Ramos (cell line): ENCODE results near the gene MGAT4C.
"Not testable (repeated sequence)": the region's sequence is repeated elsewhere in the genome, so short reads cannot be mapped to it uniquely, and the experiment has no call there.

Experiments
- in situ Hi-C: fragments of 300-500 bp; cut with MboI; formaldehyde crosslinking; loops from one replicate; pipeline ENCODE4 v1.14.3; 2022; ENCODE audit warnings: low sequenced_read_pairs; ENCODE audit not compliant: unreplicated experiment

MGAT4C gene

GRCh38 chr12:86256163-86256562, at the start of gene MGAT4C:
Gene MGAT4C (minus strand): TSS chr12:86256391.
- in situ Hi-C loops = no loop called here

DNA sequence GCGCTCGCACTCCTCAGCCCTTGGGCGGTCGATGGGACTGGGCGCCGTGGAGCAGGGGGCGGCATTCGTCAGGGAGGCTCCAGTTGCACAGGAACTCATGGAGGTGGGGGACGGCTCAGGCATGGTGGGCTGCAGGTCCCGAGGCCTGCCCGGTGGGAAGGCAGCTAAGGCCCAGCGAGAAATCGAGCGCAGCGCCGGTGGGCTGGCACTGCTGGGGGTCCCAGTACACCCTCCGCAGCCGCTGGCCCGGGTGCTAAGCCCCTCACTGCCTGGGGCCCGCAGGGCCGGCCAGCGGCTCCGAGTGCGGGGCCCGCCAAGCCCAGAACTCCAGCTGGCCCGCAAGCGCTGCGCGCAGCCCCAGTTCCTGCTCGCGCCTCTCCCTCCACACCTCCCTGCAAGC, 40.2 kb upstream of the MGAT4C start:
- in situ Hi-C loops = not testable (repeated sequence)

DNA sequence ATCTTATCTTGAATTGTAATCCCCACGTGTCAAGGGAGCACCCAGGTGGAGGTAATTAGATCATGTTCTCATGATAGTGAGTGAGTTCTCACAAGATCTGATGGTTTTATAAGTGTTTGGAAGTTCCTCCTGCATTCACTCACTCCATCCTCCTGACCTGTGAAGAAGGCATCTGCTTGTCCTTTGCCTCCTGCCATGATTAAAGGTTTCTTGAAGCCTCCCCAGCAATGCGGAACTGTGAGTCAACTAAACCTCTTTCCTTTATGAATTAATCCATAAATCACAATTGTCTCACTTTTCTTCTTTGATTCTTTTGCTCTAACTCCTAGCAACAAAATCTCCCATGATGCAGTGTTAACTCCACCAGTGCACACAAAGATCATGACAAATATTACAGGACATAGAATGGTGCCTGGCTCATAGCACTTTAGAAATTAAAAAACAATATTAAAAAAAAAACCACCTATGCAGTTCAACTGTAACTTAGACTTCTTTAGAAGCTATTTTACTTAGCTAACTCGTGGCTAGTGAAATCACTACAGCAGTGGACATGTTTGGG, 37.6 kb upstream of the MGAT4C start:
- in situ Hi-C loops = no loop called here

GRCh38 chr12:86292480-86292879, 36.3 kb upstream of the MGAT4C start:
- in situ Hi-C loops = no loop called here

- in situ Hi-C loops = no loop called here
Observed at GRCh38 chr12:86290615-86291014, 34.4 kb upstream of the MGAT4C start.

GRCh38 chr12:86286119-86286518, 29.9 kb upstream of the MGAT4C start:
- in situ Hi-C loops = no loop called here

DNA sequence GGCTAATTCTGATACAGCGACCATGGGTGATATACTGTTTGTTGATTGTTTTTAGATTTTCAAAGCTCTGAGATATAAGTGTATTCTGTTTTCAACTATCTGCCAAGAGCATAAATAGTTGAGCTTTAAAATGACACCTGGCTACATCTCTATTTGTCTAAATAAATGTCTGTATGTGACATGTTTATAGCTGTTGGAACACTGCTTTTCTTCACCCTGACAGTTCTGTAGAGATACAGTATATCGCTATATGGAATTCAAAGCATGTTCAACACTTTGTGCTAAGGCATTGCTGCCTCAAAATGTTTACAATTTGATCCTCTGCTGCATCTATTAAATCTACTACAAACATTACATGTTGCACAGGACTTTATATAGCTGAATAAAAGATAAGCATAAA, 27.4 kb upstream of the MGAT4C start:
- in situ Hi-C loops = no loop called here

GRCh38 chr12:86275356-86275755, 19.2 kb upstream of the MGAT4C start:
- in situ Hi-C loops = no loop called here

- in situ Hi-C loops = no loop called here
Observed at GRCh38 chr12:86265329-86265695, 9.1 kb upstream of the MGAT4C start.

DNA sequence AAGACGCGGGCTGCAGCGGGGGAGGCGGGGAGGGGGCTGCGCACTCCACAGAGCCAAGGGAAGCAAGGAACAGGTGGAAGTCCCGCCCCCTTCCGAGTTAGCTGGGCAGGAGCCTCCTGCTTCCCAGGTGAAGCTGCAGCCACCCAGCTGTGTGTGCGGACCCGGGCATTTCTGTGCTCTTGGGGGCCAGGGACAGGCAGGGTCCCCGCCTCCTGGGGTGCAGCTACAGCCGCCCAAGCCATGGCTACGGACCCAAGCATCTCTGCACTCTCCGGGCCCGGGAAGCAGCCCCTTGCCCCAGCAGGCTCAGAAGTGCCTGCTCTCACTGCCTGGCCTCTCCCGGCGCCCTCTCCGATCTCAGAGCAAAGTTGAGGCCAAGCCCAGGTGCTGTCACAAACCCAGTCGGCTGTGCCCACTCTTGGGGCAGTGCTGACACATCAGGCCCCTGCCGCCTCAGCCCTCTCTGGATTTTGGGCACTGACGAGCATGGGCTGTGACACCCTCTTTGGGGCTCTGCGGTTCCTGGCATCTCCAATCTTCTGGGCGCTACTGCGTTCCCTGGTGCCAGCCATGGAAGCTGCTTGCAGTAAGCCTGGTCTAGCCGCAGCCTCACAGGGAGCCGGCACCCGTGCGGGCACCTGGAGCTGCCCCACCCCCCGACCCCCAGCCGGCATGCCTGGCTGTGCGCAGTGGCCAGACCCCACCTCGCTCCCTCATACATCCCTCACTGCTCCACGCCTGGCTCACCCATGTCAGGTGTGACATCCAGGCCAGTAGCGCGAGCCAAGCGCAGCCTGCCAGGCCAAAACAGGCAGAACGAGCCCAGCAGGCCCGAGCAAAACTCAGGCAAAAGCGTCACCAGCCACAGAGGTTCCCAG, 8.5 kb upstream of the MGAT4C start:
- in situ Hi-C loops = no loop called here

GRCh38 chr12:86261578-86261977, 5.4 kb upstream of the MGAT4C start:
- in situ Hi-C loops = no loop called here

DNA sequence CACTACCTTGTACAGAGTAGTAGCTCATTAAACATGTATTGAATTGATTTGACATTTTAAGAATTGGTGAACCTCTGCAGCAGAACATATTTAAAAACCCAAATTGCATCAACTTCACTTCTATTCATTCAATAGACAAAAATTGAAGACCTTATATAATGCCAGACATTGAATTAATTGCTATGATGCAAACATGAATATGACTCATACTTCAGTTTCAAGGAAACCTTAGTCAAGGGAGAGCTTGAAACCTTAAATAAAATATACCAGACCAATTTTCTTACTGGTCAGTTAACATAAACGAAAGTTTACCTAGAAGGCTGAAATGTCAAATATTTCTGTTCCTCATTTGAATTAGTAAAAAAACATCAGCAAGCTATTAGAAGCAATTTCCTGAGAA, 5.0 kb upstream of the MGAT4C start:
- in situ Hi-C loops = no loop called here

DNA sequence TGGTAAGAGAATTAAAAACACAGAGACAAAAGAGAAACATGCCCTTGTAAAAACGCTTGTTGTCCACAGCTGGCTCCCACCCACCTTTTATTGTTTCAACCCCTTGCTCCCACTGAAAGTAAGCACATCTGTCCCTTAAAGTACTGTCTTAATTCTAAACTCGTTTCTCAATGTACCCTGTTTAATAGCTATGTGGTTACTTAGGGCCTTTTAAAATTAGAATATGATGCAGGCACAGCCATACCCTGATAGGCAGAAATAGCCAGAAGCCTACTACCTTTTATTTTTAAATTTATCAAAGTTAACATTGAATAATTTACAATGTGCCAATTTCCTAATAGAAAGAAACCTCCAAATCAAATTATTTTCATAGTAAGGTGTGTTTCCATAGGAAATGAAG, 4.0 kb upstream of the MGAT4C start:
- in situ Hi-C loops = no loop called here

- in situ Hi-C loops = no loop called here
Observed at GRCh38 chr12:86257134-86257533, 943 bp upstream of the MGAT4C start.

- in situ Hi-C loops = no loop called here
Observed at GRCh38 chr12:86254399-86255107, 1.6 kb downstream of the MGAT4C start.

GRCh38 chr12:86249851-86250250, 6.3 kb downstream of the MGAT4C start:
- in situ Hi-C loops = no loop called here

- in situ Hi-C loops = no loop called here
Observed at GRCh38 chr12:86249276-86249675, 6.9 kb downstream of the MGAT4C start.

DNA sequence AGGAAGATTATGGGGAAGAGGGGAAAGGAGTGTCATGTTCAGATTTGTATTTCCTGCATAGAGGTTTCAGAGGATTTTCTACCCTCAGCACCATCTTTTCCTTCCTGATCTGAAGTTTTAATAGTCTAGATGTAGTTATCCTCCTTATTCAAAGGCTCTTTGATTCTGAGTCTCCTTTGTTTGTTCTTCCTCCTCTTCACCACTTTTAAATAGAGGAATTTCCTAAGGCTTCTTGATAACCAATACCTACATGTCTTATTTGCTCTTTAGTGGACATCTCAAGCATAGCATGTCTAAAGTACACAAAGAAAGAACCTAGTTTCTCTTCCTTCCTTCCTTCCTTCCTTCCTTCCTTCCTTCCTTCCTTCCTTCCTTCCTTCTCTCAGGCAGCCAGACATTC, 8.3 kb downstream of the MGAT4C start:
- in situ Hi-C loops = no loop called here

DNA sequence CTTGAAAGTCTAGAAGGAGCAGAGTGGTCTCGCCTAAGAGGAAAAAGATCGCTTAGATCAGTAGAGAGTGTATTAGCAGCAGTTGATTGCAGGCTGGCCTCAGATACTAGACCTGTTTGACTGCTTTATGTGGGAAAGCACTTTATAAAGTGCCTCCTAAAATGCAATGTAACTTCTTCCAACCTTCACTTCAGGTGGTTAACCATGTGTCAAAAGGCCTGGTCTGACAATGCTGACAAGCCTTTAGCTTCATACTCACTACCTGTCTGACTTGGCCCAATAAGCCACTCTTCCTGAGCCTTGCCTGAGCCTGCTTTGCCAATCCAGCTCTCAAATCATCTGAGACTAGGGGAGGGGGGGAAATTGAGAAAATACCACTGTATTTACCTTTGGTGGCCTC, 14.6 kb downstream of the MGAT4C start:
- in situ Hi-C loops = no loop called here

DNA sequence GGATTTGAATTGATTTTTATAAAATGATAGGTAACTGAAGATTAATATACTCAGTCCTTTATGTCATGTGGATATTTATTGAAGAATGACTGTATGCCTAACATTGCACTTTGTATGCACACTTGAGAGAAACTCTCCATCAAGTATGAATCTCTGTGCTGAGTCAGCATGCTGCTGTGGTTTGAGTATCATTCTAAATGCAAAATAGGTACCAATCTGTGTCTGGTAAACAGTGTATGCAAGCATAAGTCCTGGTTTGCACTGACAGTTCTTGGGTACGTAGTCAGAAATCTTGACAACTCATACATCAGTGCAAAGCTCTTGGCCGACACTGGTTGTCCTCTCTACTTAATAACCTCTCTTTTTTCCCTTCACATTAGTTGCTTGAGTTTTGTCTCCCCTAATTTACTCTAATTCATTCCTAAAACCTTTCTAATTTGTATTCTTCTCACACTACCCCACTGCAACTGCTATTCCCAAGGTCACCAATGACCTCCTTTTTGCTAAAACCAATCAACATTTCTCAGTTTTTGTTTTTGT, 21.8 kb downstream of the MGAT4C start:
- in situ Hi-C loops = no loop called here

DNA sequence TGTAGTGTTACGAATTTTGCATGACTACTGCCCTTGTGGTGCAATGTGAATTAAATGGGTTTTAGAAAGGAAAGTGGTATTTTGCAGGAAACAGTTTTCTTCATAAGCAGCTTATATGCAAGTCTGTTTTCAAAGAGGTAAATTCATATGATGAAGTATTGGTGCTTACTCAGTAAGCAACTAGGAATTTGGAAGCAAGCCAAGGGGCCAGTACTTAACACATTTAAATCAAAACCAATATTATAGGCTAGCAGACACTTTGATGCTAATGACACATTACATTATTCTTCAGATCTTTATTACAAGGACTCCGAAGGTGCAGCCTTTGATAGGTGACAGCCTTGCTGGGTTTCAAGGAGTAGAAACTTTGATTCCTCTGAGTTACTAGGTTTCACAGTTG, 23.1 kb downstream of the MGAT4C start:
- in situ Hi-C loops = no loop called here
